ENCODE data around the gene PFDN6. TPM values are rescaled to one million over a fixed set of nuclear protein-coding genes. Genes with fewer than 3 reads are reported as not detected.

The PFDN6 gene
- total RNA-seq, 1 experiment from 2014 or later, result 153 TPM

- TF ChIP-seq EZH2phosphoT487 (IDR thresholded peaks at IDR 0.05; ENCODE audit: borderline replicate concordance, low read length) (no peak), EZH2 (IDR thresholded peaks at IDR 0.05; ENCODE audit: low read length, unreplicated experiment) (no peak)
- TF ChIP-seq, protein P1, sequence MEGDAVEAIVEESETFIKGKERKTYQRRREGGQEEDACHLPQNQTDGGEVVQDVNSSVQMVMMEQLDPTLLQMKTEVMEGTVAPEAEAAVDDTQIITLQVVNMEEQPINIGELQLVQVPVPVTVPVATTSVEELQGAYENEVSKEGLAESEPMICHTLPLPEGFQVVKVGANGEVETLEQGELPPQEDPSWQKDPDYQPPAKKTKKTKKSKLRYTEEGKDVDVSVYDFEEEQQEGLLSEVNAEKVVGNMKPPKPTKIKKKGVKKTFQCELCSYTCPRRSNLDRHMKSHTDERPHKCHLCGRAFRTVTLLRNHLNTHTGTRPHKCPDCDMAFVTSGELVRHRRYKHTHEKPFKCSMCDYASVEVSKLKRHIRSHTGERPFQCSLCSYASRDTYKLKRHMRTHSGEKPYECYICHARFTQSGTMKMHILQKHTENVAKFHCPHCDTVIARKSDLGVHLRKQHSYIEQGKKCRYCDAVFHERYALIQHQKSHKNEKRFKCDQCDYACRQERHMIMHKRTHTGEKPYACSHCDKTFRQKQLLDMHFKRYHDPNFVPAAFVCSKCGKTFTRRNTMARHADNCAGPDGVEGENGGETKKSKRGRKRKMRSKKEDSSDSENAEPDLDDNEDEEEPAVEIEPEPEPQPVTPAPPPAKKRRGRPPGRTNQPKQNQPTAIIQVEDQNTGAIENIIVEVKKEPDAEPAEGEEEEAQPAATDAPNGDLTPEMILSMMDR (conservative IDR thresholded peaks at IDR 0.05; ENCODE audit: low read depth, low read length), result no peak
- intact Hi-C loops (cut with micrococcal nuclease), result no loop called here
- Histone ChIP-seq H3K4me2 (ENCODE audit: low read length) (peak overlapping the region; percentile 87), H3K9ac (ENCODE audit: low read length) (peak overlapping the region; percentile 92), H3K4me1 (ENCODE audit: insufficient read depth, low read length) (peaks cover 33% of the 10 kb centered on the region), H3K27me3 (ENCODE audit: low read length) (no peaks in the 10 kb centered on the region), H2AFZ (ENCODE audit: low read length) (peak overlapping the region; percentile 58), H3K9me2 (replicated peaks; ENCODE audit: low read length) (no peaks in the 10 kb centered on the region), H3K9me3 (ENCODE audit: low read length) (no peaks in the 10 kb centered on the region), H3K36me3 (ENCODE audit: low read depth, low read length) (peaks cover 10% of the 10 kb centered on the region; the same call in 1 of the 2 replicates), H4K20me1 (ENCODE audit: low read length) (peaks cover 6% of the 10 kb centered on the region; the same call in 1 of the 2 replicates), H3K27ac (ENCODE audit: low read length) (peak overlapping the region; percentile 82), H3F3A (ENCODE audit: low read length, unreplicated experiment) (no peaks in the 10 kb centered on the region), H3K4me3 (ENCODE audit: low read length) (peak overlapping the region; percentile 75), H3K79me2 (ENCODE audit: low read length) (peaks cover 41% of the 10 kb centered on the region)
- ChIA-PET POLR2A (ENCODE audit: unreplicated experiment) (interaction anchor here (0.6 kb wide), 1 partner anchor 1500 kb away, joined by 14 read pairs; no protein-coding TSS in a partner anchor), CTCF (no interaction called here)
- ATAC-seq (peak; percentile 21), DNase-seq (peak; percentile 61)
- BruUV-seq (replicated peaks), result no TSS peak
Measured at GRCh38 chr6:33314515-33314942, 25.1 kb downstream of the PFDN6 start.

- intact Hi-C loops (cut with micrococcal nuclease), result no loop called here
- DNase-seq, result peak; percentile 40
- H3K79me2 ChIP-seq (ENCODE audit: low read length), result peaks cover 47% of the 10 kb centered on the region
Measured at GRCh38 chr6:33314943-33315792, 25.8 kb downstream of the PFDN6 start.

More at GRCh38 chr6:33314943-33315792, 25.8 kb downstream of the PFDN6 start:
- TF ChIP-seq, protein P1 (conservative IDR thresholded peaks at IDR 0.05; ENCODE audit: low read depth, low read length), result no peak
- TF ChIP-seq EZH2 (IDR thresholded peaks at IDR 0.05; ENCODE audit: low read length, unreplicated experiment) (no peak), EZH2phosphoT487 (IDR thresholded peaks at IDR 0.05; ENCODE audit: borderline replicate concordance, low read length) (no peak)
- peak overlapping the region; percentile 82 for H3K27ac ChIP-seq (ENCODE audit: low read length)
- CTCF ChIA-PET, result no interaction called here
- peaks cover 12% of the 10 kb centered on the region; the same call in 1 of the 2 replicates for H3K36me3 ChIP-seq (ENCODE audit: low read depth, low read length)
- H3K27me3 ChIP-seq (ENCODE audit: low read length), result no peaks in the 10 kb centered on the region
- peak overlapping the region; percentile 75 for H3K4me3 ChIP-seq (ENCODE audit: low read length)
- no peaks in the 10 kb centered on the region for H3F3A ChIP-seq (ENCODE audit: low read length, unreplicated experiment)
- ATAC-seq, result peak; percentile 26
- peaks cover 6% of the 10 kb centered on the region; the same call in 1 of the 2 replicates for H4K20me1 ChIP-seq (ENCODE audit: low read length)
- POLR2A ChIA-PET (ENCODE audit: unreplicated experiment), result interaction anchor here (0.6 kb wide), 1 partner anchor 1501 kb away, joined by 14 read pairs; no protein-coding TSS in a partner anchor
- H3K4me2 ChIP-seq (ENCODE audit: low read length), result peak overlapping the region; percentile 87
- no TSS peak for BruUV-seq (replicated peaks)
- peaks cover 39% of the 10 kb centered on the region for H3K4me1 ChIP-seq (ENCODE audit: insufficient read depth, low read length)
- no peaks in the 10 kb centered on the region for H3K9me2 ChIP-seq (replicated peaks; ENCODE audit: low read length)
- peak overlapping the region; percentile 58 for H2AFZ ChIP-seq (ENCODE audit: low read length)
- H3K9ac ChIP-seq (ENCODE audit: low read length), result peak overlapping the region; percentile 92
- no peaks in the 10 kb centered on the region for H3K9me3 ChIP-seq (ENCODE audit: low read length)
